Fibroblast of gingiva (primary cell): ENCODE measurements around the gene C11orf65.
A peak's percentile ranks its signal among the peaks of the same experiment; 100 is the strongest.
"Not testable (repeated sequence)": the region's sequence is repeated elsewhere in the genome, so short reads cannot be mapped to it uniquely, and the experiment has no call there.

Experiments
- DNase-seq: peaks from one replicate; pipeline ENCODE4 v3.0.0-alpha.2; 2011; ENCODE audit warnings: low read depth

Gene C11orf65

DNA sequence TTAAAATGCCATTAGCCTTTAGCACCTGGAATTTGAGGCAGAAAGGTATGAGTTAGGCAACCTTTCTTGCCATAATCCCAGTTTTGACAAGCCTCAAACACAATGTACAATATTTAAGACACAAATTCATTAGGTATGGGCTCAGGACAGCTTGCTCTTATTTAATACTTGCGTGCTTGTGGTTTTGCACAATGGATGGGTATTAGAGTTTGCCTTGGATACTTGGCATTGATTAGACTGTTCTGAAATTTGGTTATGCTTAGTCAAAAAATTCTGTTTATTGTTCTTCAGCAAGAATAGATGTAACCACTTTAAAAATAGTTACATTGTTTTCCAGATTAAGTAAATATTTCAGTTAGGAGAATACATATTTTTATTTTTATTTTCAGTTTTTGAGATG lies 5.4 kb upstream of the C11orf65 start:
- peak; percentile 75 for DNase-seq

DNA sequence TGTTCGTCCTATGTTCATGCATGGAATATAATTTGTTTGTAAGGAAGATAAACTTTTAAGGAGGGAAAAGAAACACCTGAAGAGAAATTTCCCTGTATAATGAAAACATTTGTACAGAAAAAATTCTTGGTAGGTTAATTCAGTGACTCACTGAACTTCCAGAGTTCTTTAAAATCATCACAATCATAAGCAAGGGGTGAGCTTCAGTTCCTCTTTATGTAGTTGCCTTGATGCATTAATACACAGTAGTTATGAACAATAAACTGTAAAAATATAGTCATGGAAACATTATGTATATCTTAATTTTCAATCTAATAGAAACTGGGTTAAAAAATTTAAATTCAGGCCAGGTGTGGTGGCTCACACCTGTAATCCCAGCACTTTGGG lies 1.1 kb upstream of the C11orf65 start:
- DNase-seq, result no peak

DNA sequence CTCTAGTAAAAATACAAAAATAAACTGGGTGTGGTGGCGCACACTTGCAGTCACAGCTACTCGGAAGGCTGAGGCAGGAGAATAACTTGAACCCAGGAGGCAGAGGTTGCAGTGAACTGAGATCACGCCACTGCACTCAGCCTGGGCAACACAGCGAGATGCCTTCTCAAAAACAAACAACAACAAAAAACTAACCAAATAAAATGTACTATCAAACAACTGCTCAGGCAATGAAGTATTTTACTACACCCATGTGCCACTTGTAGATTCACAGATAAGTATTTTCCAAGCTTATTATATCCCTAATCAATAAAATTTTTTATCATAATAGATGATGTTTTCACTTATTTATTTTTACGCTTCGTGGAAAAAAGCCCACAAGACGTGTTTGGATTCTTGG lies 924 bp downstream of the C11orf65 start:
- DNase-seq, result no peak

DNA sequence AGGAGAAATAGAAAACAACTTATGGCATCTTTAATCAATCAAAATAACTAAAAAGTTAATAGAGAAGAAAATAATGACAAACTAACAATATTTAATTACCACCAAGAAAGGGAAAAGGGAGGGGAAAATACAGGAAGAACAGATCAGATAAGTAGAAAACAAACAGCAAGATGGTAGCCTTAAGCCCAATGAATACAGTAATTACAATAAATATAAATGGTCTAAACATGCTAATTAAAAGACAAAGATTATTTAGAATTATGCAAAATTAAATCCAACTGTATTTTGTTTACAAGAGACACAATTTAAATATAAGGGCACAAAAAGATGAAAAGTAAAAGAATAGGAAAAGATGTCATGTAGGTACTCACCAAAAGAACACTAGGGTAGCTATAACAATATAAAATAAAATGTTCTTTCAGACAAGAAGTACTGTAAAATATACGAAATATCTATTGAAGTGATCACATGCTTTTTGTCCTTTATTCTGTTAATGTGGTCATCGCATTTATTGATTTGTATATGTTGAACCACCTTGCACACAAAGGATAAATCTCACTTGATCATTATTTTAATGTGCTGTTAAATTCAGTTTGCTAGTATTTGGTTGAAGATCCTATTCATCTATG lies 14.0 kb downstream of the C11orf65 start:
- no peak for DNase-seq

DNA sequence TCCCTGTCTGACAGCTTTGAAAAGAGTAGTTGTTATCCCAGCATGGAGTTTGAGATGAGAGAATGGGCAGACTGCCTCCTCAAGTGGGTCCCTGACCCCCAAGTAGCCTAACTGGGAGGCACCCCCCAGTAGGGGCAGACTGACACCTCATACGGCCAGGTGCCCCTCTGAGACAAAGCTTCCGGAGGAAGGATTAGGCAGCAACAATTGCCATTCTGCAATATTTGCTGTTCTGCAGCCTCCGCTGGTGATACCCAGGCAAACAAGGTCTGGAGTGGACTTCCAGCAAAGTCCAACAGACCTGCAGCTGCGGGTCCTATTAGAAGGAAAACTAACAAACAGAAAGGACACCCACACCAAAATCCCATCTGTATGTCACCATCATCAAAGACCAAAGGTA lies 25.9 kb downstream of the C11orf65 start:
- not testable (repeated sequence) for DNase-seq

GRCh38 chr11:108436594-108436993 lies 30.7 kb downstream of the C11orf65 start:
- no peak for DNase-seq

GRCh38 chr11:108435066-108435465 lies 32.3 kb downstream of the C11orf65 start:
- DNase-seq, result no peak

GRCh38 chr11:108432783-108433182 lies 34.5 kb downstream of the C11orf65 start:
- DNase-seq, result no peak

DNA sequence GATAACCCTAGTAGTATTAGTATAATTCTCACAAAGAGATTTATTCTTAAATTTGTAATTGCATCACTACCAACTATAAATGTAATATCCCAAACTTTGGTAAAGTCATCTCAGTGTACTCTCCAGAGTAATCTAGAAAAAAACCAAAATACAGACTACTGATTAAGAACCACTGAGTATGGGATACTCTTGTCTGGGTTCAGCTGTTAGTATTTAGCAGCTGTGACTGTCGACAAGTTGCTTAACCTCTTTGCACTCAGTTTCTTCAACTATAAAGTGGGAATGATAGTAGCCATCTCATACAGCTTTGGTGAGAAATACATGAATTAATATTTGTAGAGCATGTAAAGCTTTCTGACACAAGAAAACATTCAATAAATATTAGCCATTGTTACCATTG lies 35.3 kb downstream of the C11orf65 start:
- DNase-seq, result no peak

GRCh38 chr11:108431370-108431769 lies 36.0 kb downstream of the C11orf65 start:
- no peak for DNase-seq

GRCh38 chr11:108417551-108417950 lies 49.8 kb downstream of the C11orf65 start:
- DNase-seq, result not testable (repeated sequence)

- no peak for DNase-seq
Measured at GRCh38 chr11:108414958-108415357, 52.4 kb downstream of the C11orf65 start.

DNA sequence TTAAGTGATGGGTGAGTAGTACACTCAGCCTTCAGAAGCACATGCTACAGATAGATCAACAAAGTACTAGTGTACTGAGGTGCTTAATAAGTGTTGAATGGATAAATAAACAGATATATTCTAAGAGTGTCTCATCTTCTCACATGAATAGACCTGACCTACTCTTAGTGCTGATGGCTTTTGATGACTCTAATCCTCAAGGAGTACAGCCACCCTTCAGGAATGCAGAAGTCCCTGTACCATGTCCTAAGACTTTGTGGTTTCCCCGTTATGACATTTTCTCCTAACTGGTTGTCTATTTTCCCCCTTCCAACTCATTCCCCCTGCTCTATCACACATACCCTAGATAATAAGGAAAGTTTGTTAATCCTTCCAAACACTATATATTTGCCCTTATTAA lies 61.6 kb downstream of the C11orf65 start:
- DNase-seq, result no peak

GRCh38 chr11:108403052-108403451 lies 64.3 kb downstream of the C11orf65 start:
- no peak for DNase-seq

DNA sequence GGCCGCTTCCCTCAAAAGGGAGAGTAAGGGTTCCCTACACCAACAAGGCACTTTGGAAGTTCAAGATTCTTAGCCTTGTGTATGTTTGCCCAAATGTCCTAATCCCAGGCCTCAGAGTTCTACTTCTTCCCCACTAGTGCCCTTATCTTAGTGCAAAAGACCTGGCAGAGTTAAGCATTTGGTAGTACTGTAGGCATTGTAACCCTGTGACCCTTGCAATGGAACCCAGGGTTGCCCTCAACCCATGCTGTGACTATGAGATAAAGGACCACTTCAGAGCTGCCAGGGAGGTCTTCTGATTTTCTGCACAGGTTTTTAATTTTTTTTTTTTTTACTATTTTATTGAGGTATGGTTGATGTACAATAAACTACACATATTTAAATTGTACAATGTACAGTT lies 65.1 kb downstream of the C11orf65 start:
- no peak for DNase-seq

DNA sequence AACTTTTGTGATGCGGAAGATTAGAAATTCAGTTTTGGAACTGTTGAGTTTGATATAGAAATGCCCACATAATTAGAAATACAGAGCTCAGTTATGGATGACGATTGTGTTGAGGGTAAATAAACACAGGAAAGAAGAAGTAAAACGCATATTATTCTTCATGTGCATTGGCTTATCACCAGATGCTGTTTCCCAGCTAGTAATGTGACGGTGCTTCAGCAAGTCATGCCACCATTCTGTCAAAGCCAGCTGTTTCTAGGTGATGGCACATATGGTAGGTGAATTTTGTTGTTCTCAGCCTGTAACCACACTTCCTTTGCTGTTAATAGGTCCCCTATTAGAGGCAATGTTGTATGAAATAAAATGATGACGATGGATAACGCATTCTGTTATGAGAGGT lies 68.9 kb downstream of the C11orf65 start:
- DNase-seq, result no peak

DNA sequence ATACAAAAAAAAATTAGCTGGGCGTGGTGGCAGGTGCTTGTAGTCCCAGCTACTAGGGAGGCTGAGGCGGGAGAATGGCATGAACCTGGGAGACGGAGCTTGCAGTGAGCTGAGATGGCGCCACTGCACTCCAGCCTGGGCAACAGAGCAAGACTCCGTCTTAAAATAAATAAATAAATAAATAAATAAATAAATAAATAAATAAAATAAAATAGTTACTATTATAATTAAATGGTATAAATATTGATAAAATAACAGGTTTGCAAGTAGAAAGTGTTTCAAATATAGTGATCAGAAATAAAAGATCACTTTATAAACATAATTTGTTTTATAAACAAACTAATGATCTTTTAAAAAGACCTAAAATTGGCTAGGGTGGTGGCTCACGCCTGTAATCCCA lies 70.7 kb downstream of the C11orf65 start:
- DNase-seq, result not testable (repeated sequence)

GRCh38 chr11:108394744-108395284 lies 72.5 kb downstream of the C11orf65 start:
- DNase-seq, result no peak

GRCh38 chr11:108393046-108393445 lies 74.3 kb downstream of the C11orf65 start:
- no peak for DNase-seq

DNA sequence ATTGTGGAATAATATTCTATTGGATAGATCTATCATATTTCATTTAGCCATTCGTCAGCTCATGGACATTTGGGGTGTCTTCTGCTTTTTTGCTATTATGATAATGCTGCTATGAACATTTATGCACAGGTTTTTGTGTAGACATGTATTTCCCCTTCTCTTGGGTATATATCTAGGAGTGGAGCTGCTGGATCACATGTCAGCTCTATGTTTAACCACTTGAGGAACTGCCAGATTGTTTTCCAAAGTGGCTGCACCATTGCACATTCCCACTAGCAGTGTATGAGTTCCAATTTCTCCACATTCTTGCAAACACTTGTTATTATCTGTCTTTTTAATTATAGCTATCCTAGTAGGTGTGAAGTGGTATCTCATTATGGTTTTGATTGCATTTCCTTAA lies 75.0 kb downstream of the C11orf65 start:
- DNase-seq, result no peak

DNA sequence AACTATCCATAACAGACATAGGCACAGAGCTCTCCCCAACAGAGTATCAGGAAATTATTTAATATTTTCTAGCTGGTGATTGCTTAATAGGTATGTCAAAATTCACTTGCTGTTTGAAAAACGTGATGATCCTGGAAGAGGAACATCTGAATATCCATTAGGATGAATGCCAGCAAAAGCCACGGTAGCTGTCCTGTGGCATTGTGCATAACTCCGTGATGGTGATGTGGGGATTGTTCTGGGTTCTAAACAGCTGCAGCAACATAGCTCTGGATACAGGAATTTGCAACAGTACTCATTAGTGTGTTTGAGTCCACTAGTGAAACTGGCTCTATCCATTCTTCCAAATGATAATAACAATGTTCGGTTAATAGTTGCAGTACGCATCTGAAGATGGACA lies 78.8 kb downstream of the C11orf65 start:
- no peak for DNase-seq

DNA sequence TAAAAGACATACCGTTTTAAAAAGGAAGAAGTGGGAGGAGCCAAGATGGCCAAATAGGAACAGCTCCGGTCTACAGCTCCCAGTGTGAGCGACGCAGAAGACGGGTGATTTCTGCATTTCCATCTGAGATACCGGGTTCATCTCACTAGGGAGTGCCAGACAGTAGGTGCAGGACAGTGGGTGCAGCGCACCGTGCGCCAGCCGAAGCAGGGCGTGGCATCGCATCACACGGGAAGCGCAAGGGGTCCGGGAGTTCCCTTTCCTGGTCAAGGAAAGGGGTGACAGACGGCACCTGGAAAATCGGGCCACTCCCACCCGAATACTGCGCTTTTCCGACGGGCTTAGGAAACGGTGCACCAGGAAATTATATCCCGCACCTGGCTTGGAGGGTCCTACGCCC lies 93.8 kb downstream of the C11orf65 start:
- not testable (repeated sequence) for DNase-seq

- no peak for DNase-seq
Measured at GRCh38 chr11:108370990-108371389, 96.3 kb downstream of the C11orf65 start.

- no peak for DNase-seq
Measured at GRCh38 chr11:108370315-108370714, 97.0 kb downstream of the C11orf65 start.
